Measurements from ENCODE around the gene MRPL23.

DNA sequence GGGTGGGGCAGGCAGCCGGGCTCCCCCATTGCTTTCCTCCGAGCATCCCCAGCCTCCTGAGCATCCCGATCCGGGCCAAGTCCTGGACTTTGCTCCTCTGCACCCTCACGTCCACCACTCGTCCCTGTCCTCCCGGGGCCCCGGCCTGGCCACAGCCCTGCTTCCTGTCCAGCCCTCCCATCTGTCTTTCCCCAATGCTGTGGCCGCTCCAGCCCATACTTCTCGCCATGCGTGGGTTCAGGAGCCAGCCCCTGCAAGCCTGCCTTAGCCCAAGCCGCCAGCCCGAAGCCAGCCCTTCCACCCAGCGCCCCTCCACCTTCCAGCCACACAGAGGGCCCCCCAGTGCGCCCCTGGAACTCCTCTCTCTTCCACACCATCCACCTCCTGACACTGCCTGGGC lies 23.8 kb downstream of the MRPL23 start:
- TF ChIP-seq, protein P1, sequence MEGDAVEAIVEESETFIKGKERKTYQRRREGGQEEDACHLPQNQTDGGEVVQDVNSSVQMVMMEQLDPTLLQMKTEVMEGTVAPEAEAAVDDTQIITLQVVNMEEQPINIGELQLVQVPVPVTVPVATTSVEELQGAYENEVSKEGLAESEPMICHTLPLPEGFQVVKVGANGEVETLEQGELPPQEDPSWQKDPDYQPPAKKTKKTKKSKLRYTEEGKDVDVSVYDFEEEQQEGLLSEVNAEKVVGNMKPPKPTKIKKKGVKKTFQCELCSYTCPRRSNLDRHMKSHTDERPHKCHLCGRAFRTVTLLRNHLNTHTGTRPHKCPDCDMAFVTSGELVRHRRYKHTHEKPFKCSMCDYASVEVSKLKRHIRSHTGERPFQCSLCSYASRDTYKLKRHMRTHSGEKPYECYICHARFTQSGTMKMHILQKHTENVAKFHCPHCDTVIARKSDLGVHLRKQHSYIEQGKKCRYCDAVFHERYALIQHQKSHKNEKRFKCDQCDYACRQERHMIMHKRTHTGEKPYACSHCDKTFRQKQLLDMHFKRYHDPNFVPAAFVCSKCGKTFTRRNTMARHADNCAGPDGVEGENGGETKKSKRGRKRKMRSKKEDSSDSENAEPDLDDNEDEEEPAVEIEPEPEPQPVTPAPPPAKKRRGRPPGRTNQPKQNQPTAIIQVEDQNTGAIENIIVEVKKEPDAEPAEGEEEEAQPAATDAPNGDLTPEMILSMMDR (IDR thresholded peaks at IDR 0.05), result no peak
- no peak for TF ChIP-seq POLR2A (IDR thresholded peaks at IDR 0.05)

Measured in testis (tissue), 2 donors.